Measurements from ENCODE around the gene RBMS1.
A peak's percentile ranks its signal among the peaks of the same experiment; 100 is the strongest.

RBMS1 gene

DNA sequence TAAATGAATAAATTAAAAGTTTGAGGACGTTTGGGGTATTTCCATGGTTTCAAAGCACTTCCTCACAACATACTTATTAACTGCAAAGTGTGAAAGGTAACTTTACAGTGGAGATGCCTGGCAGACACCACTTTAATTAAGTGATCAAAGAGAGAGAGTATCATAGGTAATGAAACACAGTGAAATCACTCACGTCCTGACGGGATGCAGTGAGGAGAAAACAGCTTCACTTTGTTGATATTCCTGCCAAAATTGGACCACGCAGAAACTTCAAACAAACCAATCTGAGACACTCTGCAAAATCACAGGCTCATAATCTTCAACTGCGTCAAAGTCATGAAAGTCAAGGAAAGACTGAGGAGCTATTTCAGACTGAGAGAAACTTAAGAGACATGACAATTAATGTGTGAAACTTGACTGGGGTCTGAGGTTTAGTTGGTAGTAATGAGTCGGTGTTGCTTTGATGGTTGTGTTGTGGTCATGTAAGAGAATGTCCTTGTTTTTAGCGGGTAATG, 227.5 kb downstream of the RBMS1 start:
- intact Hi-C loops (cut with DNase I; ENCODE audit: low total_unique reads): no loop called here
- Histone ChIP-seq H3K27me3 (no peaks in the 10 kb centered on the region), H3K4me1 (peaks cover 0 to 34% (median 23%) of the 10 kb centered on the region in 4 donors), H3K4me3 (no peak overlapping the region), H3K27ac (no peak overlapping the region), H3K9me3 (no peaks in the 10 kb centered on the region), H3K36me3 (no peaks in the 10 kb centered on the region)
- no peak for DNase-seq
- TF ChIP-seq, protein P1, sequence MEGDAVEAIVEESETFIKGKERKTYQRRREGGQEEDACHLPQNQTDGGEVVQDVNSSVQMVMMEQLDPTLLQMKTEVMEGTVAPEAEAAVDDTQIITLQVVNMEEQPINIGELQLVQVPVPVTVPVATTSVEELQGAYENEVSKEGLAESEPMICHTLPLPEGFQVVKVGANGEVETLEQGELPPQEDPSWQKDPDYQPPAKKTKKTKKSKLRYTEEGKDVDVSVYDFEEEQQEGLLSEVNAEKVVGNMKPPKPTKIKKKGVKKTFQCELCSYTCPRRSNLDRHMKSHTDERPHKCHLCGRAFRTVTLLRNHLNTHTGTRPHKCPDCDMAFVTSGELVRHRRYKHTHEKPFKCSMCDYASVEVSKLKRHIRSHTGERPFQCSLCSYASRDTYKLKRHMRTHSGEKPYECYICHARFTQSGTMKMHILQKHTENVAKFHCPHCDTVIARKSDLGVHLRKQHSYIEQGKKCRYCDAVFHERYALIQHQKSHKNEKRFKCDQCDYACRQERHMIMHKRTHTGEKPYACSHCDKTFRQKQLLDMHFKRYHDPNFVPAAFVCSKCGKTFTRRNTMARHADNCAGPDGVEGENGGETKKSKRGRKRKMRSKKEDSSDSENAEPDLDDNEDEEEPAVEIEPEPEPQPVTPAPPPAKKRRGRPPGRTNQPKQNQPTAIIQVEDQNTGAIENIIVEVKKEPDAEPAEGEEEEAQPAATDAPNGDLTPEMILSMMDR (IDR thresholded peaks at IDR 0.05): no peak

DNA sequence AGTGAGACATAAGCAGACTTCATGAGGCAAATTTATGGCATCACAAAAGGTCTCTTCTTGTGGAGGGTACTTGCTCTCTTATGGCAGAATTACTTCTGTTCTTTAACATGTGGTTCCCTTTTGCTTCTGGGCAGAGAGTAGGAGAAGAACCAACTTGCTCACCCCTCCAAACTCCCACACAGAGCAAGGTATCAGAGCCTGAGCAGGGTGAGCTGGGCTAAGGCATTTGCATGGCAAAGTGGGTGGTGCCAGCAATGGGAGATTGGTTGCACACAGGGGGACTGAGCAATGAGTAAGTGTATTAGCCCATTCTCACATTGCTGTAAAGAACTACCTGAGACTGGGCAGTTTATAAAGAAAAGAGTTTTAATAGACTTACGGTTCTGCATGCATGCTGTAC, 229.3 kb downstream of the RBMS1 start:
- Histone ChIP-seq H3K4me3 (no peak overlapping the region), H3K27me3 (no peaks in the 10 kb centered on the region), H3K9me3 (no peaks in the 10 kb centered on the region), H3K27ac (no peak overlapping the region), H3K36me3 (no peaks in the 10 kb centered on the region), H3K4me1 (peaks cover 0 to 21% (median 14%) of the 10 kb centered on the region in 4 donors)
- DNase-seq: no peak
- TF ChIP-seq, protein P1 (IDR thresholded peaks at IDR 0.05): no peak
- intact Hi-C loops (cut with DNase I; ENCODE audit: low total_unique reads): no loop called here

DNA sequence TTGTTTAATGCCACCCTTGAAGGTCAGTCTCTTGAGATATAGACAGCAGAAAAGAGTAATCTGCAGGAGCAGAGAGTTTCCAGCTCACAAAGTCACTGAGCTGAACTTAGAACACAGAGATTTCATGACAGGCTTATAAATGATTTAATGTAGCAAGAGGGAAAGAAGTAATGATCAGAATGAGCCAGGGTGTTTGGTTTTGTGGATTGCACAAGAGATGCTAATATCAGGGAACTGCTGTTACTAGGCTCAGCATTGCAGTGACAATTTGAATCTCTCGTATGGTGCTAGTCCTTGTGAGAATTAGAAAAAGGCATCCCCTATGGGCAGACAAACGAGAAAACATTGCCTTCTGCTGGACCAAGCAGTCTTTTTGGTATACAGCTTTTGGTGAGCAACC, 231.9 kb downstream of the RBMS1 start:
- H3K4me1 ChIP-seq: peaks cover 0 to 8% (median 0%) of the 10 kb centered on the region in 4 donors
- DNase-seq: no peak
- H3K27ac ChIP-seq: no peak overlapping the region
- TF ChIP-seq, protein P1 (IDR thresholded peaks at IDR 0.05): no peak
- intact Hi-C loops (cut with DNase I; ENCODE audit: low total_unique reads): no loop called here
- H3K4me3 ChIP-seq: no peak overlapping the region
- H3K27me3 ChIP-seq: no peaks in the 10 kb centered on the region
- no peaks in the 10 kb centered on the region for H3K9me3 ChIP-seq
- no peaks in the 10 kb centered on the region for H3K36me3 ChIP-seq

DNA sequence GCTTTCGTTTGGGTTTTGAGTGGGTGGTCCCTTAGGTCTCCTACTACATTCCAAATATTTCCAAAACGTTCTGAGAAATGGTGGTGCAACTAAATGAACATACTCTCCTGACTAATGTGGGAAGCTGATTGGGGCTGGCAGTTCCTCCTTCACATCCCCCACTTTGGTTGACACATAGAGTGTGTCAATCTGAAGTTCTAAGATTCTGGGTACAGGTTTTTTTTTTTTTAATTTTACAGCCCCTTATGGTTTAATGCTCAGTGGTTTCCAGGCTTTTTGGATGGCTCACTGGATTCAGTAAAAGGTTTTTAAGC, 235.2 kb downstream of the RBMS1 start:
- TF ChIP-seq, protein P1 (IDR thresholded peaks at IDR 0.05): no peak
- intact Hi-C loops (cut with DNase I; ENCODE audit: low total_unique reads): no loop called here
- H3K36me3 ChIP-seq: no peaks in the 10 kb centered on the region

DNA sequence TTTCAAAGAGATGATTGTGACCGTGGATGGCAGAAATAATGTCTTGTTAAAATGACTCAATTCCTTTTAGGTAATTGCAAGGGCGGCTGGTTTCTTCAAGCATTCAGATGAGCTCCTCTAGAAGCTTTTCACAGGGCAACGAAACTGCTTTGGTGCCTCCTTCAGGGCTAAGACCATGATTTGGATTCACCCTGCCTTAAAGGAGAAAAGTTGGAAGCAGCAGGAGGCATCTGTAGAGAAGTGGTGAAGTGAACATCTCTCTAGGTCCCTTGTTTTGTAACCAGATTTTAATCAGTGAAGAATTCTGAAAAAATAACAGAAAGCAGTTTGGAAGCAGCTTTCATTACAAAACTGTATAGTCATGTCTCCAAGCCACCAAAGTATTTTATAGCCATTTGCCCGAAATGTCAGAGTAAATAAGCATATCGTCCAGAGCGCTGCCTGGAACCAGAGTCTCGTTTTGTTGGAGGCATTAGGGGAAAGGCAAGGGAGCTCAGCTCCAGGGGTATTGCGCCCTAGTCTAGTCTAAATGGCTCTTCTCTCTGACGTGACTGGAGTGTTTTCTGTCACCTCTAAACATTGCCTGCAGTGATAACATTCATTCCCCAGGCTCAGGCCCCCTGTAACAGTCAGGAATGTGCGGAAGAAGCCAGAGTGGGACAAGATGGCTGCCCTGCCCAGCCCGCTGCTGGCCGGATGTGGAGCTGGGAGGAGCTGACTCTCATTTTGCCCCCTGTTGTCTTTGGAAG, 235.7 kb downstream of the RBMS1 start:
- intact Hi-C loops (cut with DNase I; ENCODE audit: low total_unique reads): no loop called here

More for the DNA sequence above, 235.2 kb downstream of the RBMS1 start:
- Histone ChIP-seq H3K9me3 (no peaks in the 10 kb centered on the region), H3K27me3 (no peaks in the 10 kb centered on the region), H3K4me3 (no peak overlapping the region), H3K4me1 (peaks cover 0 to 15% (median 4%) of the 10 kb centered on the region in 4 donors), H3K27ac (no peak overlapping the region)
- DNase-seq: no peak

More for the DNA sequence above, 235.7 kb downstream of the RBMS1 start:
- Histone ChIP-seq H3K36me3 (no peaks in the 10 kb centered on the region), H3K4me3 (no peak overlapping the region), H3K9me3 (no peaks in the 10 kb centered on the region), H3K27ac (peak overlapping the region in 1 of 2 donors; percentile 33), H3K4me1 (peaks cover 0 to 18% (median 4%) of the 10 kb centered on the region in 4 donors), H3K27me3 (no peaks in the 10 kb centered on the region)
- DNase-seq: no peak
- TF ChIP-seq, protein P1 (IDR thresholded peaks at IDR 0.05): no peak

All from tibial artery (tissue), 4 donors.